Naive thymus-derived CD4-positive, alpha-beta T cell (primary cell): ENCODE results near the gene CAPN10. TPM values are rescaled to one million over a fixed set of nuclear protein-coding genes. Genes with fewer than 3 reads are reported as not detected.
A peak's percentile ranks its signal among the peaks of the same experiment; 100 is the strongest.

Source experiments
- ATAC-seq: fragments of 150-1000 bp; cut with Tn5 transposase; 2 replicates; pipeline ENCODE4 v1.10.0; 2021; ENCODE audit warnings: mild to moderate bottlenecking, moderate library complexity
- CTCF ChIA-PET: fragments of 350-600 bp; sonication (Branson Sonifier 250); formaldehyde crosslinking; loops from one replicate; lab custom pipeline; 2021; ENCODE audit warnings: antibody characterized with exemption; lab: Charles Lee
- POLR2A ChIA-PET: fragments of 350-600 bp; sonication (Branson Sonifier 250); formaldehyde crosslinking; loops from one replicate; lab custom pipeline; 2021; ENCODE audit warnings: antibody characterized with exemption, inconsistent platforms; lab: Charles Lee
- DNase-seq, 9 donors: peaks; one replicate each; pipeline versions ENCODE4 v3.0.0 to v3.0.0-alpha.2; 2020 to 2022; ENCODE audit warnings: mixed read lengths in 1 of 9
- H3K27ac ChIP-seq: one replicate; pipeline ENCODE4 v1.7.0; 2013; ENCODE audit warnings: mild to moderate bottlenecking, low read depth, low read length, moderate library complexity
- H3K27me3 ChIP-seq, 2 donors: one replicate each; pipeline ENCODE4 v1.7.0; 2013; ENCODE audit warnings: low read length in 2 of 2, mild to moderate bottlenecking in 2 of 2, moderate library complexity in 2 of 2; ENCODE audit not compliant: control insufficient read depth in 2 of 2, insufficient read depth in 2 of 2
- H3K36me3 ChIP-seq, 3 experiments: 1 replicate in 2 of 3; 2 replicates in 1 of 3; pipeline ENCODE4 v1.7.0; 2013; ENCODE audit warnings: low read length in 3 of 3, mild to moderate bottlenecking in 3 of 3, moderate library complexity in 1 of 3; ENCODE audit not compliant: insufficient read depth in 3 of 3, control insufficient read depth in 2 of 3
- H3K4me1 ChIP-seq, 2 donors: one replicate each; pipeline ENCODE4 v1.7.0; 2013; ENCODE audit warnings: low read length in 2 of 2, mild to moderate bottlenecking in 2 of 2, moderate library complexity in 1 of 2; ENCODE audit not compliant: control insufficient read depth in 2 of 2, insufficient read depth in 2 of 2
- H3K4me3 ChIP-seq: 2 replicates; pipeline ENCODE4 v1.7.0; 2013; ENCODE audit warnings: mild to moderate bottlenecking, low read length
- H3K9me3 ChIP-seq, 3 experiments: 1 replicate in 2 of 3; 2 replicates in 1 of 3; pipeline ENCODE4 v1.7.0; 2013; ENCODE audit warnings: low read length in 3 of 3; ENCODE audit not compliant: control insufficient read depth in 2 of 3
- H3K27ac Mint-ChIP-seq, 9 donors: one replicate each; pipeline ENCODE4 v1.8.0; 2020 to 2022; ENCODE audit warnings: mixed read lengths in 9 of 9, mild to moderate bottlenecking in 8 of 9, moderate library complexity in 5 of 9, inconsistent platforms in 2 of 9
- H3K27me3 Mint-ChIP-seq, 5 donors: one replicate each; pipeline ENCODE4 v1.8.0; 2021 to 2022; ENCODE audit warnings: mixed read lengths in 5 of 5, mild to moderate bottlenecking in 1 of 5
- H3K36me3 Mint-ChIP-seq, 5 donors: one replicate each; pipeline ENCODE4 v1.8.0; 2020 to 2022; ENCODE audit warnings: mixed read lengths in 5 of 5, mild to moderate bottlenecking in 3 of 5, inconsistent platforms in 1 of 5
- H3K4me1 Mint-ChIP-seq, 7 donors: one replicate each; pipeline ENCODE4 v1.8.0; 2020 to 2022; ENCODE audit warnings: mixed read lengths in 7 of 7, mild to moderate bottlenecking in 3 of 7, inconsistent platforms in 1 of 7
- H3K4me3 Mint-ChIP-seq, 10 donors: one replicate each; pipeline ENCODE4 v1.8.0; 2020 to 2022; ENCODE audit warnings: mild to moderate bottlenecking in 10 of 10, mixed read lengths in 10 of 10, moderate library complexity in 6 of 10, inconsistent platforms in 2 of 10
- H3K9me3 Mint-ChIP-seq, 11 donors: one replicate each; pipeline ENCODE4 v1.8.0; 2020 to 2022; ENCODE audit warnings: mixed read lengths in 11 of 11, mild to moderate bottlenecking in 4 of 11, inconsistent platforms in 1 of 11, moderate library complexity in 1 of 11
- intact Hi-C, 2 donors: fragments of 100-400 bp; cut with micrococcal nuclease; formaldehyde crosslinking; loops; one replicate each; pipeline ENCODE4 v1.15.1; 2023
- polyA plus RNA-seq, 2 donors: library from polyadenylated mRNA; unstranded; fragments of 300-500 nt; fragmentation: Illumina TruSeq; gene quantifications; one replicate each; pipeline ENCODE4 v1.2.3, GENCODE V29; 2021
- total RNA-seq, 6 experiments: library from RNA in 5 of 6; stranded (reverse) in 5 of 6; gene quantifications; 1 replicate in 5 of 6; 2 replicates in 1 of 6; pipeline ENCODE4 v1.2.3 and lab custom pipeline; 2021 to 2026

CAPN10 gene
- total and polyA plus RNA-seq, 7 experiments from 2014 or later: 8.4 to 74.8 (median 54.9) TPM

GRCh38 chr2:240576036-240576435, 10.5 kb upstream of the CAPN10 start:
- no peaks in the 10 kb centered on the region for H3K27me3 ChIP-seq
- H3K27ac ChIP-seq: no peak overlapping the region
- intact Hi-C loops: no loop called here
- Mint-ChIP-seq H3K36me3 (peaks cover 0 to 16% (median 7%) of the 10 kb centered on the region in 5 donors), H3K4me1 (peaks cover 21 to 40% (median 32%) of the 10 kb centered on the region in 7 donors), H3K27me3 (no peaks in the 10 kb centered on the region), H3K9me3 (peaks cover 0 to 3% (median 0%) of the 10 kb centered on the region in 11 donors), H3K27ac (peak overlapping the region in 1 of 9 donors; percentile 33), H3K4me3 (no peak overlapping the region)
- H3K4me1 ChIP-seq: peaks cover 18 to 26% of the 10 kb centered on the region in 2 donors
- peaks cover 7 to 74% (median 8%) of the 10 kb centered on the region in 3 experiments for H3K36me3 ChIP-seq
- ChIA-PET CTCF (no interaction called here), POLR2A (interaction anchor here (1.3 to 1.4 kb wide), 2 partner anchors 9 to 11 kb away, joined by 4 to 5 read pairs; partner anchors contain the start of gene CAPN10)
- DNase-seq: no peak
- no peaks in the 10 kb centered on the region for H3K9me3 ChIP-seq
- H3K4me3 ChIP-seq: no peak overlapping the region
- no peak for ATAC-seq

DNA sequence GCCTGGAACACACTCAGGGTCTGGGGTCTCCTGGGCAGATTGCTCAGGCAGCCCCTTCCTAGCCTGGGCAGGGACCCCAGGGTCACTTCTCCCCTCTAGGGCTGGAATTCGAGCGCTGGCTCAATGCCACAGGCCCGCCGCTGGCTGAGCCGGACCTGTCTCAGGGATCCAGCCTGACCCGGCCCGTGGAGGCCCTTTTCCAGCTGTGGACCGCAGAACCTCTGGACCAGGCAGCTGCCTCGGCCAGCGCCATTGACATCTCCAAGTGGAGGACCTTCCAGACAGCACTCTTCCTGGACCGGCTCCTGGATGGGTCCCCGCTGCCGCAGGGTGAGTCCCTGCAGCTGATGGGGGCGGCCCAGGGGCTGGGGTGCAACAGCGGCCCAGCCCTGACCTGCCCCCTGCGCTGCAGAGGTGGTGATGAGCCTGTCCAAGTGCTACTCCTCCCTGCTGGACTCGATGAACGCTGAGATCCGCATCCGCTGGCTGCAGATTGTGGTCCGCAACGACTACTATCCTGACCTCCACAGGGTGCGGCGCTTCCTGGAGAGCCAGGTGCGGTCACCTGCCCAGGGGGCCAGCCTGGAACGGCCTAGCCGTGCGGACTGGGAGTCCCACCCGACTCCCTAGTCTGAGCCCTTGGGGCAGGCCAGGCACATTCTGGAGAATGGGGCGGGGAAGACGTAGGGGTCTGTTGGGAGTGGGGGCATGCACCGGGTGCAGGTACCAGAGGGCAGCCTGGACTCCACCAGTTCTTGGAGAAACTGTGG, 9.9 kb upstream of the CAPN10 start:
- Histone ChIP-seq H3K4me3 (no peak overlapping the region), H3K9me3 (no peaks in the 10 kb centered on the region), H3K27me3 (no peaks in the 10 kb centered on the region), H3K27ac (no peak overlapping the region), H3K36me3 (peaks cover 7 to 74% (median 8%) of the 10 kb centered on the region in 3 experiments), H3K4me1 (peaks cover 14 to 20% of the 10 kb centered on the region in 2 donors)
- POLR2A ChIA-PET: interaction anchor here (1.0 to 2.2 kb wide), 5 partner anchors 8 to 18 kb away, joined by 4 to 14 read pairs (median 5); partner anchors contain the start of genes CAPN10 and RNPEPL1
- Mint-ChIP-seq H3K4me1 (peaks cover 17 to 37% (median 26%) of the 10 kb centered on the region in 7 donors), H3K4me3 (no peak overlapping the region), H3K36me3 (peaks cover 0 to 15% (median 12%) of the 10 kb centered on the region in 5 donors), H3K27ac (peak overlapping the region in 1 of 9 donors; percentile 25), H3K27me3 (no peaks in the 10 kb centered on the region), H3K9me3 (peaks cover 0 to 3% (median 0%) of the 10 kb centered on the region in 11 donors)
- ATAC-seq: no peak
- intact Hi-C loops: no loop called here
- no peak for DNase-seq
- CTCF ChIA-PET: interaction anchor here (0.8 to 1.0 kb wide), 2 partner anchors 11 to 14 kb away, joined by 3 to 4 read pairs; no protein-coding TSS in a partner anchor

GRCh38 chr2:240577281-240578109, 9.0 kb upstream of the CAPN10 start:
- Histone ChIP-seq H3K4me1 (peaks cover 14 to 15% of the 10 kb centered on the region in 2 donors), H3K27ac (no peak overlapping the region), H3K9me3 (no peaks in the 10 kb centered on the region), H3K27me3 (no peaks in the 10 kb centered on the region), H3K36me3 (peaks cover 7 to 65% (median 8%) of the 10 kb centered on the region in 3 experiments), H3K4me3 (no peak overlapping the region)
- DNase-seq (no peak), ATAC-seq (no peak)
- no peak overlapping the region for H3K27ac Mint-ChIP-seq
- CTCF ChIA-PET: interaction anchor here (0.8 to 1.0 kb wide), 3 partner anchors 9 to 13 kb away, joined by 3 to 4 read pairs (median 3); partner anchors contain the start of gene CAPN10
- intact Hi-C loops: loop anchor here in 1 of 2 donors (2.0 kb wide), 1 partner anchor 63 kb away; no protein-coding TSS in a partner anchor
- H3K4me3 Mint-ChIP-seq: no peak overlapping the region
- POLR2A ChIA-PET: interaction anchor here (1.0 to 2.2 kb wide), 3 partner anchors 9 to 19 kb away, joined by 4 to 14 read pairs (median 7); partner anchors contain the start of gene RNPEPL1
- peaks cover 20 to 41% (median 31%) of the 10 kb centered on the region in 7 donors for H3K4me1 Mint-ChIP-seq
- H3K36me3 Mint-ChIP-seq: peaks cover 0 to 17% (median 16%) of the 10 kb centered on the region in 5 donors
- H3K9me3 Mint-ChIP-seq: peaks cover 0 to 5% (median 0%) of the 10 kb centered on the region in 11 donors
- no peaks in the 10 kb centered on the region for H3K27me3 Mint-ChIP-seq

DNA sequence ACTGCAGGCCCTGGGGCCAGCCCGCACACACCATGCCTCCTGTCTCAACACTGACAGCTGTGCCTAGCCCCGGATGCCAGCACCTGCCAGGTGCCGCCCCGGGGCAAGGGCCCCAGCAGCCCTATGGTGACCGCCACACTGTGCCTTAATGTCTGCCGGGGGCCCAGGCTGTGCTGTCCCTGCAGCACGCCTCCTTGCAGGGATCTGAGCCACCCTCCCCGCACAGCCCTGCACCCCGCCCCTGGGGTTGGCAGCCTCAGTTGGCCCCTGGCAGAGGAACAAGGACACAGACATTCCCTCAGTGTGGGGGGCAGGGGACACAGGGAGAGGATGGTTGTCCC, 8.5 kb upstream of the CAPN10 start:
- peaks cover 25 to 47% (median 37%) of the 10 kb centered on the region in 7 donors for H3K4me1 Mint-ChIP-seq
- DNase-seq (no peak), ATAC-seq (no peak)
- no peak overlapping the region for H3K4me3 Mint-ChIP-seq
- CTCF ChIA-PET: interaction anchor here (0.7 to 0.9 kb wide), 2 partner anchors 8 to 20 kb away, joined by 3 read pairs; partner anchors contain the start of gene CAPN10
- Histone ChIP-seq H3K9me3 (no peaks in the 10 kb centered on the region), H3K4me1 (peaks cover 14 to 15% of the 10 kb centered on the region in 2 donors), H3K36me3 (peaks cover 7 to 59% (median 8%) of the 10 kb centered on the region in 3 experiments), H3K4me3 (no peak overlapping the region), H3K27me3 (no peaks in the 10 kb centered on the region), H3K27ac (no peak overlapping the region)
- intact Hi-C loops: loop anchor here in 1 of 2 donors (2.0 kb wide), 1 partner anchor 63 kb away; no protein-coding TSS in a partner anchor
- H3K36me3 Mint-ChIP-seq: peaks cover 0 to 18% (median 16%) of the 10 kb centered on the region in 5 donors
- H3K9me3 Mint-ChIP-seq: peaks cover 0 to 5% (median 0%) of the 10 kb centered on the region in 11 donors
- POLR2A ChIA-PET: interaction anchor here (2.1 to 2.2 kb wide), 2 partner anchors 9 to 12 kb away, joined by 7 to 14 read pairs; partner anchors contain the start of gene RNPEPL1
- H3K27ac Mint-ChIP-seq: peak overlapping the region in 1 of 9 donors; percentile 8
- H3K27me3 Mint-ChIP-seq: no peaks in the 10 kb centered on the region

DNA sequence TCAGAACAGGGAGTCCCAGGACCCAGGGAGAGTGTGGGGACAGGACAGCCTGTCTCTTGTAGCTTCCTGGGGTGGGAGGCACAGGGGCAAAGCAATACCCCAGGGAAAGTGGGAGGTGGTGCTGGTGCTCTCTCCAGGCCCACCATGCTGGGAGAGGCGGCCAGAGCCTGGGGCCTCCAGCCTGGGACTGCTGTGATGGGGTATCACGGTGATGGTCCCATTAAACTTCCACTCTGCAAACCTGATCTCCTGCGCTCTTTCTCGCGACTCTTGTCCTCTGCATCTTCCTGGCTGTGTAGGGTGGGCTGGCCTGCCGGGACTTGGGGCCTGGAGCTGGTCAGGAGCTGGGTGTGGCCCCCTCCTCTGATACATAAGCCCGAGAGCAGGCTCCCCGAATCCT, 8.0 kb upstream of the CAPN10 start:
- Histone ChIP-seq H3K9me3 (no peaks in the 10 kb centered on the region), H3K4me1 (peaks cover 14 to 15% of the 10 kb centered on the region in 2 donors), H3K27me3 (no peaks in the 10 kb centered on the region), H3K36me3 (peaks cover 7 to 55% (median 8%) of the 10 kb centered on the region in 3 experiments), H3K27ac (no peak overlapping the region), H3K4me3 (no peak overlapping the region)
- Mint-ChIP-seq H3K27ac (peak overlapping the region in 3 of 9 donors; percentile 8 to 84 (median 78)), H3K4me1 (peaks cover 25 to 49% (median 39%) of the 10 kb centered on the region in 7 donors), H3K9me3 (peaks cover 0 to 5% (median 0%) of the 10 kb centered on the region in 11 donors), H3K36me3 (peaks cover 0 to 18% (median 16%) of the 10 kb centered on the region in 5 donors), H3K27me3 (no peaks in the 10 kb centered on the region), H3K4me3 (no peak overlapping the region)
- DNase-seq: no peak
- ChIA-PET CTCF (interaction anchor here (0.7 kb wide), 1 partner anchor 20 kb away, joined by 3 read pairs; no protein-coding TSS in a partner anchor), POLR2A (interaction anchor here (2.1 to 2.2 kb wide), 2 partner anchors 10 to 12 kb away, joined by 7 to 14 read pairs; partner anchors contain the start of gene RNPEPL1)
- no peak for ATAC-seq
- intact Hi-C loops: loop anchor here in 1 of 2 donors (2.0 kb wide), 1 partner anchor 64 kb away; no protein-coding TSS in a partner anchor
